ENCODE data around the gene MEGF11.
"Not testable (repeated sequence)": the region's sequence is repeated elsewhere in the genome, so short reads cannot be mapped to it uniquely, and the experiment has no call there.

The MEGF11 gene

GRCh38 chr15:66001717-66002426, 251.7 kb downstream of the MEGF11 start:
- DNase-seq (ENCODE audit: low read depth): no peak

DNA sequence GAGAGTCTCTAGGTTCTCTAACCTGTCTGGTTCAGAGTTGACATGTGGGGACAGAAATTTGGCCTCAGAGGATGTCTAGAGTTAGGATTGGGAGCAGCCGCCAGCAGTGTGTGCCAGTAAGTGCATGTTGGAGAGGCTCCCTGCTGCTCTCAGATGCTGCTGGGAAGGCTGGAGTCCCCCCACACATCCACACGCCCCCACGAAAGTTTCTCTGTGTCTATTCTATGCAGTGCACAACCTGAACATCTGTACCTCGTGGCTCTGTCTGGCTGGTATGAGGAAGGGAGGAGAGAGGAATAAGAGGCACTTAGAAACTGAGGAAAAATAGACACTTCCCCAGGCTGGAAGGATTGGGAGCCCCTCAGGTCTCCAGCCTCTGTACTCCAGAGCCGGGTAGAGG, 252.5 kb downstream of the MEGF11 start:
- no peak for DNase-seq (ENCODE audit: low read depth)

GRCh38 chr15:65998486-65998885, 255.1 kb downstream of the MEGF11 start:
- no peak for DNase-seq (ENCODE audit: low read depth)

- DNase-seq (ENCODE audit: low read depth): no peak
Observed at GRCh38 chr15:65996901-65997300, 256.6 kb downstream of the MEGF11 start.

- no peak for DNase-seq (ENCODE audit: low read depth)
Observed at GRCh38 chr15:65994832-65995231, 258.7 kb downstream of the MEGF11 start.

DNA sequence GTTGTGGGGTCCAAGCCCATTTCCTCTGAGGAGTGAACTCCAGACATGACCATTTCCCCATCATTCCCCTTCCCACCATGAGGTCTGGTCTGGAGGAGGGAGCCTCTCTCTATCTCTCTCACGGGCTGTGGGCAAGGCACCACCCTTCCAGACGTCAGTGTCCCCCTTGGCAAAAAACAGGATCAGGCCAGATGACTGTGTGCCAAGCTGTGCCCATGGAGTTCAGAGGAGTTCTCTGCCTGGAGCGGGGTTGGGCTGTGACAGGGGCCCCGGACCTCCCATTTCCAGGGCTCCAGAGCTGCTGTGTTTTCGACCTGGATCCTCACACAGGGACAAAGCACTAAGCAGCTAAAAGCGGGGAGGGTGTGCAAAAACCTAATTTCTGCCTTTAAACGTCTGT, 259.8 kb downstream of the MEGF11 start:
- no peak for DNase-seq (ENCODE audit: low read depth)

- DNase-seq (ENCODE audit: low read depth): no peak
Observed at GRCh38 chr15:65993236-65993635, 260.3 kb downstream of the MEGF11 start.

DNA sequence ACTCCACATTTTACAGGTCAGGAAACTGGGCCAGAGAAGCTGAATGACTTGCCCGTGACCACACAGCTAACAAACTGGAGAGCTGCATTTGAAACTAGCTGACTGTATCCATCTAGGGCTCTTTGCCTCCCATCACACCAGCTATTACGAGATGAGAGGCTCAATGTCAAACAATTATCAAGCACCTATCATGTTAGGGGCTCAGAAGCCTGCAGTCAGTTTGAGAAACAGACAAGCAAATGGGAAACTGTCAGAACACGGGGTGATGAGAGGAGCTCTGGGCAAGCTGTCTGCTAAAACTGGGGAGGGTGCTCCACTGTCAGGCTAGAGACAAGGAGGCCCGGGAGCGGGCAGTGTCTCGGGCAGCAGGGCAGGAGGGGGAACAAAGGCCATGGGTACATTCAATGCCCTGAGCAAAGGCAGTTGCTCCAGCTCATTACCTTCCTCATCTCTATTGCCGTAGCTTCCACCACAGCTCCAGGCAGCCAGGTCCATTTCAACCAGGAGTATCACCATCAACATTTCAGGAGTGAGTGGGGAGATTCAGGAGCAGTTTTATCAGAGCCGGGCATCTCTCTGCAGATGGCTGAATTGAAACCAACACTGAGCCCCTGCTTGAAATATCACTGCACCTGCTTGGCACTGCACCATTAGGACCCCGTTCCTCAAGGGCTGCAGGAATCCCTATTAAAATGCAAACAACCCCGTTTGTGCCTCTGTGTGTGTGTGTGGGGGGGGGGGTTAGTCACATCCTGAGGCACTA, 261.6 kb downstream of the MEGF11 start:
- DNase-seq (ENCODE audit: low read depth): no peak

DNA sequence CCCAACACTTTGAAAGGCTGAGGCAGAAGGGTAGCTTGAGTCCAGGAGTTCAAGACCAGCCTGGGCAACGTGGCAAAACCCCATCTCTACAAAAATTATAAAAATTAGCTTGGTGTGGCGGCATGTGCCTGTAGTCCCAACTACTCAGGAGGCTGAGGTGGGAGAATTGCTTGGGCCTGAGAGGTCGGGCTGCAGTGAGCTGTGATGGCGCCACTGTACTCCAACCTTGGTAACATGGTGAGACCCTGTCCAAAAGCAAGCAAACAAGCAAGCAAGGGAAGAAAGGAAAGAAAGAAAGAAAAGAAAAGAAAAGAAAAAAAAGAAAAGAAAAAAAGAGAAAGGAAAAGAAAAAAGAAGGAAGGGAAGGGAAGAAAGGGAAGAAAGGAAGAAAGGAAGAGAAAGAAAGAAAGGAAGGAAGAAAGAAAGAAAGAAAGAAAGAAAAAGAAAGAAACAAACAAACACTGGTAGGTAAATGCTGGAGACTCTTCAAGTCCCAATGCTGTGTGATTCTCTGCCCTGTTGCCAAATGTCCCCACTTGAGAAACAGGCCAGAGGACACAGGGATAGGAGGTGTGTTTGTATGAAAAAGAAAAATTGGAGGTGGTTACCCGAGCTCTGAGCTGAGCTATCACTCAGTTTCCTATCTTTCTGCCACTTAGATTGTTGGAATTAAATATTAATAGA, 263.1 kb downstream of the MEGF11 start:
- no peak for DNase-seq (ENCODE audit: low read depth)

- no peak for DNase-seq (ENCODE audit: low read depth)
Observed at GRCh38 chr15:65987100-65987499, 266.4 kb downstream of the MEGF11 start.

DNA sequence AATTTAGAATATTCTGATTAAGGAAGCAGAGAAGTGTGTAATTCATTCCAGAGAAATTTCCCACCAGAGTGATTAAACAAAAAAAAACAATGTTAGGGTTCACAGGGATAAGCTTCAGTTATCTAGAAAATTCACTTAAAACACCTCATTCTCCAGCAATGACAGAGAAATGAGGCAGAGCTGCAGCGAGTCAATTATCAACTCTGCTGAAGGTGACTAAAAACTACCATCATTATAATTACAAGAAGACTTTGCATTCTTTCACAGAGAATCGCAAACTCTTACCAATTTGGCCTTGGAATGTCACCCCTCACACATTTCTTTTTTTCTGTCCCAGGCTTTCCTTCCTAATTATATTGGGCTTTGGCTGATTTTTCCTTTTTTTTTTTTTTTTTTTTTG, 267.1 kb downstream of the MEGF11 start:
- no peak for DNase-seq (ENCODE audit: low read depth)

GRCh38 chr15:65985387-65985786, 268.2 kb downstream of the MEGF11 start:
- no peak for DNase-seq (ENCODE audit: low read depth)

DNA sequence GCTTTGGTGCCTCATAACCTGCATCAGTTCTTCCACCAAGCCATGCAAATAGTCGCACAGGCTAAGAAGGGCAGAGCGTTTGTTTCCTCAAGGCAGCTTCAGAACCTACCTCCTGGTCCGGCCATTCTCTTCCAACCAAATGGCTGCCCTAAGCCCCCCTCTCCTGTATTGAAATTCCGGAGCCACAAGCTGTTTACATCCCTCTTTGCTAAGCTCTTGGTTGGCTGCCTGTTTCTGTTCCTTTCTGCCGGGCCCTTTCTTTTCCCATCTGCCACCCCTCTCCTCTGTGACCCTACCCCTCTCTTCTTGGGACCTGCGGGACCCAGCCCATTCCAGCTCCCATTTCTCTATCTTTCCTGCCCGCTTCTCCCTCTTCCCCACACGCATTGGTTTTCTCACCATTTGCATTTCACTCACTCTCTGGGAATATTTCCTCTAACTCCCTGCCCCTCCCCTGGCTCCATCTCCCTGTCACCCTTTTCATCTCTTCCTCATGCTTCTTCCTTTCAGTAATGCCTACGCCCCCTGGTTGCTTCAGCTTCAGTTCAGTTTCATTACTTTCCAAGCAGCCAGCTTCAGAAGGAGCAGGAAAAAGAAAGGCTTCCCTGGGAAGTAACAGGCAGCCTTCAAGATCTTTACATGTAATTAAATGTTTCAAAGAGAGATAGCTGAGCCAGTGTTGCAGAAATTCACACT, 270.8 kb downstream of the MEGF11 start:
- DNase-seq (ENCODE audit: low read depth): no peak

DNA sequence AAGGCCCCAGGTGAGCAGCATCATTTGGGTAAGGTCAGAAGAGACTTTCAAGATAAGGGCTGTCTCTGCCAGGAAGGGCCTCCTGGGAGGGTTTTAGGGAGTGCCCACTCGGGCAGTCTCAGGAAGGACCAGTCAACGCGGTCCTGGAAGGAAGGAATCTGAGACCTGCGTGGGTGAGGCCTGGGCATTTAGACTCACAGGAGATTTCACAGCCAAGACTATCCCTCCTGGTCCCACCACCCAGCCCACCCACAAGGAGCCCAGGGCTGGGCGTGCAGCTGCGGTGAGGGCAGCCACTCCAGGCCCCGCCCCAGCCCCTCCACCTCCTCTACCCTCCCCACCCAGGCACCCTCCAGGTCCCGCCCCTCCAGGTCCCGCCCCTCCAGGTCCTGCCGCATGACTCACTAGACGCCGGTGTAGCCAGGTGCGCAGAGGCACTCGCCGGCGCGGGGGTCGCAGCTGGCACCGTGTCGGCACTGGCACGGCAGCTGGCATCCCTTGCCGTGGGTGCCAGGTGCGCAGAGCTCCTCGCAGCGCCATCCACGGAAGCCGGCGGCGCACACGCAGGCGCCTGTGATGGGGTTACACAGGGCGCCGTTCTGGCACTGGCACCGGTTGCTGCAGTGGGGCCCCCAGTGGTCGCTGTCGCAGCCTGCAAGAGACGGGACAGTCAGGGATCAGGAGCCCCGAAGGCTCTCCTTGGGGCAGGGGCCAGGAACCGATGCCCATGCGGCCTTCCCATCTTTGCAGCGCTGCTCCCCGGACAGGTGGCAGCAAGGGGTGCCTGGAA, 271.5 kb downstream of the MEGF11 start:
- peak; percentile 38 for DNase-seq (ENCODE audit: low read depth)

GRCh38 chr15:65980824-65981456, 272.6 kb downstream of the MEGF11 start:
- DNase-seq (ENCODE audit: low read depth): no peak

- DNase-seq (ENCODE audit: low read depth): no peak
Observed at GRCh38 chr15:65979837-65980236, 273.7 kb downstream of the MEGF11 start.

GRCh38 chr15:65979316-65979715, 274.2 kb downstream of the MEGF11 start:
- DNase-seq (ENCODE audit: low read depth): no peak

DNA sequence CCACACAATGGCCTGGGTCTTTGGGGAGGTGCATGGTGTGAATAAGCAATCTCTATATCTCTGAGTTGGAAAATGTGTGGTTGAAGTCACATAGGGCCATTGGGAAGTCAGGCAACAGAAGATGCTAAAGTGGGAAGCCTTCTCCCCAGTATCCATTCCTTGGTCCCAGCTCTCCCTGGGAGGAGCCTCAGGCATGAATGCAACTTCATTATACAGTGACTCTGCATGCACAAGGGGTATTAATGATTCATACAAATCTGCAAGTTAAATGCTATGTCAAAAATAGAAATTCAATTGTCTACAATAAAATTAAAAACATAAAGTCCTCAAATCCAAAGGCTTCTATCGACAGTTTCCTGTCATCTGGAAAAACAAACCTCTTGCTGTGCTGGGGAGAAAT, 275.4 kb downstream of the MEGF11 start:
- DNase-seq (ENCODE audit: low read depth): no peak

DNA sequence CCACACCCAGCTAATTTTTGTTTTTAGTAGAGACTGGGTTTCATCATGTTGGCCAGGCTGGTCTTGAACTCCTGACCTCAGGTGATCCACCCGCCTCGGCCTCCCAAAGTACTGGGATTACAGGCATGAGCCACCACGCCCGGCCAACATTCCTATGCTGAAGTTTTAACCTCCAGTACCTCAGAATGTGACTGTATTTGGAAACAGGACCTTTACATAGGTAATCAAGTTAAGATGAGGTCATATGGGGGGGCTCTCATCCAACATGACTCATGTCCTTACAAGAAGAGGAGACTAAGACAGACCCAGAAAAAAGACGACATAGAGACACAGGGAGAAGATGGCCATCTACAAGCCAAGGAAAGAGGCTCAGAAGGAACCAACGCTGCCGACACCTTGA, 277.4 kb downstream of the MEGF11 start:
- not testable (repeated sequence) for DNase-seq (ENCODE audit: low read depth)

DNA sequence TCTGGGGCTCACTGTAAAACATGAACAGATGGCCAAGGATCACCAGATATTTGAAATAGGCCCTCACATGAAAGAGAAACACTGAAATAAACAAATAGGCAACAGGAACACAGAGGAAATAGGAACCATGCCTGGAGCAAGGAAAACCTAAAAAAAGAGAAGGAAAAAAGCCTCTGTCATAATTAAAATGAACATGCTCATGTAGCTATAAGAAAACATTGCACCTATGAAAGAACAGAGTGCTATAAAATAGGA, 281.9 kb downstream of the MEGF11 start:
- no peak for DNase-seq (ENCODE audit: low read depth)

DNA sequence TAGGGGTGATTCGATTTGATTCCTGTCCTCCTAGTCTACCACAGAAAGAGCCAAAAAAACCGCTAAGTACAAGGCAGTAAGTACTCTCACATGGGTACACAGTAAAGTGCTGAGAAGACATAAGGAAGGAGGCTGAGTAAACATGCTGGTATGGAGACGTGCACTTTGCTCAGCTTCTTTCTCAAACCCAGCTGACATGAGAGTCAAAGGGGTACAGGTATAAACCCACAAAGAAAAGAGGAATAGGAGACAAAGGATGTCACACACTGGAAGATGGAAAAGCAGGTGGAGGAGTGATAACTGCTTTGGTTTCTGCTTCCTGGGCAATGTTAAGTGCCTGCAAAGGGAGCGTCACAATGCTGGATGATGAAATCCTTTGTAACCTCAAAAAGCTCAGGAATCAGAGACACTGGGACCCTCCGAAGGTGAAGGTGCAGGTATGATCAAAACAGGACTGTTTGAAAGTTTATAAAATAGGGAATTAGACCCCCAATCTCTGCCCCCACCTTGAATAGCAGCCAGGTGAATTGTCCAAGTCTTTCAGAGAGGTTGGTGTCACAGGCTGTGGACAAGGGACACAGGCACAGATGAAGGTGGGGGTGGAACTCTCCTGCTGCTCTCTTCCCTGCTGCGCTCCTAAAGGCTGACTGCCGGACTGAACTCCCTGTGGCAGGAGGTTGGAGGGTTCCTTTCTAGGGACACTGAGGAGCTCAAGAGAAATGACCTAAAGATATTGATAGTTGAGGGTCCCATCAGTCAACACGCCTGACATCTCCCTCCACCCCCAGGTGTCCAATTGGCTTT, 282.4 kb downstream of the MEGF11 start:
- DNase-seq (ENCODE audit: low read depth): no peak

Measured in T-helper 22 cell (primary cell).